GM21786 (cell line): Measurements from ENCODE around the gene IQSEC3.

ENCODE experiments used
- ATAC-seq: cut with Tn5 transposase; IDR thresholded peaks from one replicate; pipeline ENCODE4 v1.9.1; 2021; ENCODE audit not compliant: unreplicated experiment

The IQSEC3 gene

GRCh38 chr12:162467-163307 is 96.1 kb downstream of the IQSEC3 start:
- ATAC-seq, result no peak

GRCh38 chr12:163406-163986 is 96.9 kb downstream of the IQSEC3 start:
- ATAC-seq, result no peak

GRCh38 chr12:164207-164606 is 97.6 kb downstream of the IQSEC3 start:
- no peak for ATAC-seq

GRCh38 chr12:165862-166368 is 99.3 kb downstream of the IQSEC3 start:
- ATAC-seq, result no peak

- ATAC-seq, result no peak
These were observed 100.0 kb downstream of the IQSEC3 start for GRCh38 chr12:166425-167075.

GRCh38 chr12:167959-168600 is 101.5 kb downstream of the IQSEC3 start:
- ATAC-seq, result no peak

- ATAC-seq, result no peak
These were observed 102.4 kb downstream of the IQSEC3 start for GRCh38 chr12:168763-169525.

- no peak for ATAC-seq
These were observed 103.2 kb downstream of the IQSEC3 start for GRCh38 chr12:169528-170370.

- no peak for ATAC-seq
These were observed 104.0 kb downstream of the IQSEC3 start for GRCh38 chr12:170371-171225.

GRCh38 chr12:171276-171675 is 104.7 kb downstream of the IQSEC3 start:
- ATAC-seq, result no peak

GRCh38 chr12:171743-172676 is 105.4 kb downstream of the IQSEC3 start:
- ATAC-seq, result no peak

- ATAC-seq, result no peak
These were observed 106.2 kb downstream of the IQSEC3 start for GRCh38 chr12:172732-173161.

GRCh38 chr12:174124-174523 is 107.6 kb downstream of the IQSEC3 start:
- ATAC-seq, result no peak

GRCh38 chr12:174596-174995 is 108.0 kb downstream of the IQSEC3 start:
- no peak for ATAC-seq

GRCh38 chr12:175250-175649 is 108.7 kb downstream of the IQSEC3 start:
- no peak for ATAC-seq

- ATAC-seq, result no peak
These were observed 109.2 kb downstream of the IQSEC3 start for GRCh38 chr12:175759-176158.

GRCh38 chr12:176321-177181 is 110.0 kb downstream of the IQSEC3 start:
- no peak for ATAC-seq
